ENCODE measurements around the gene ACACB. TPM values are rescaled to one million over a fixed set of nuclear protein-coding genes. Genes with fewer than 3 reads are reported as not detected.

Gene ACACB
- total and polyA plus RNA-seq, 2 donors (not counting 3 experiments of a cell fraction or from before 2014, with no cell fraction given), result 1.3 to 5.7 TPM

DNA sequence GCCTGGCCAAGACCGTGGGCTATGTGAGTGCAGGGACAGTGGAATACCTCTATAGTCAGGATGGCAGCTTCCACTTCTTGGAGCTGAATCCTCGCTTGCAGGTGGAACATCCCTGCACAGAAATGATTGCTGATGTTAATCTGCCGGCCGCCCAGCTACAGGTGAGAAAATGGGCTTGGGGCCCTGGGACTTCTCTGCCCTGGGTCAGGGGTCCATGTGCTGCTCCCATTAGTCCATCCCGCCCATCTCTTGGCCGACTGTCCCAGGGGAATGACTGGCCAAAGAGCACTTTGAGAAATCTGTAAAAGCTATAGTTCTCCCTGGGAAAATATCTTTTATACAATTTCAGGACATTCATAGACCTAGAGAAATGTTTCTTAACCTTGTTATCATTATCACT, 63.5 kb downstream of the ACACB start:
- H3K27ac ChIP-seq (ENCODE audit: insufficient read depth, low read depth, low read length), result no peak overlapping the region
- no peaks in the 10 kb centered on the region for H3K9me3 ChIP-seq (replicated peaks; ENCODE audit: control insufficient read depth, insufficient read depth, low read length)
- H2AFZ ChIP-seq (ENCODE audit: low read depth, low read length), result no peak overlapping the region
- no peaks in the 10 kb centered on the region for H3K9me1 ChIP-seq (replicated peaks; ENCODE audit: control insufficient read depth, extremely low read depth, insufficient read depth, low read length)
- ChIA-PET POLR2A (no interaction called here), CTCF (no interaction called here)
- DNase-seq (ENCODE audit: low read depth, low spot score), result no peak
- H3K4me3 ChIP-seq (replicated peaks in 1 of 3; ENCODE audit: insufficient read depth in 1 of 3, low read depth in 1 of 3, low read length in 3 of 3), result no peak overlapping the region
- no peaks in the 10 kb centered on the region for H3K27me3 ChIP-seq (ENCODE audit: control insufficient read depth in 2 of 2, insufficient read depth in 2 of 2, low read length in 2 of 2)
- no peak overlapping the region for H3K4me2 ChIP-seq (ENCODE audit: insufficient read depth, low read length)
- no peaks in the 10 kb centered on the region for H4K20me1 ChIP-seq (replicated peaks; ENCODE audit: control insufficient read depth, extremely low read depth, insufficient read depth, low read length)
- BruUV-seq (replicated peaks), result no TSS peak
- no peak overlapping the region for H3K9ac ChIP-seq (replicated peaks; ENCODE audit: extremely low read depth, insufficient read depth, low read length)
- H3K79me2 ChIP-seq (ENCODE audit: control insufficient read depth, insufficient read depth, low read length), result no peaks in the 10 kb centered on the region
- no peaks in the 10 kb centered on the region for H3K36me3 ChIP-seq (ENCODE audit: control insufficient read depth in 2 of 2, extremely low read depth in 1 of 2, insufficient read depth in 2 of 2, low read length in 2 of 2)
- TF ChIP-seq, protein P1, sequence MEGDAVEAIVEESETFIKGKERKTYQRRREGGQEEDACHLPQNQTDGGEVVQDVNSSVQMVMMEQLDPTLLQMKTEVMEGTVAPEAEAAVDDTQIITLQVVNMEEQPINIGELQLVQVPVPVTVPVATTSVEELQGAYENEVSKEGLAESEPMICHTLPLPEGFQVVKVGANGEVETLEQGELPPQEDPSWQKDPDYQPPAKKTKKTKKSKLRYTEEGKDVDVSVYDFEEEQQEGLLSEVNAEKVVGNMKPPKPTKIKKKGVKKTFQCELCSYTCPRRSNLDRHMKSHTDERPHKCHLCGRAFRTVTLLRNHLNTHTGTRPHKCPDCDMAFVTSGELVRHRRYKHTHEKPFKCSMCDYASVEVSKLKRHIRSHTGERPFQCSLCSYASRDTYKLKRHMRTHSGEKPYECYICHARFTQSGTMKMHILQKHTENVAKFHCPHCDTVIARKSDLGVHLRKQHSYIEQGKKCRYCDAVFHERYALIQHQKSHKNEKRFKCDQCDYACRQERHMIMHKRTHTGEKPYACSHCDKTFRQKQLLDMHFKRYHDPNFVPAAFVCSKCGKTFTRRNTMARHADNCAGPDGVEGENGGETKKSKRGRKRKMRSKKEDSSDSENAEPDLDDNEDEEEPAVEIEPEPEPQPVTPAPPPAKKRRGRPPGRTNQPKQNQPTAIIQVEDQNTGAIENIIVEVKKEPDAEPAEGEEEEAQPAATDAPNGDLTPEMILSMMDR (IDR thresholded peaks at IDR 0.05; ENCODE audit: extremely low read depth in 1 of 2, insufficient read depth in 1 of 2, low read depth in 1 of 2, low read length in 2 of 2), result no peak
- TF ChIP-seq JUN (IDR thresholded peaks at IDR 0.05; ENCODE audit: borderline replicate concordance, insufficient read depth, insufficient read length, low read depth), result no peak
- TF ChIP-seq EZH2 (IDR thresholded peaks at IDR 0.05; ENCODE audit: borderline replicate concordance, low read depth, low read length, severe bottlenecking), result no peak
- no peak for TF ChIP-seq FOS (IDR thresholded peaks at IDR 0.05; ENCODE audit: borderline replicate concordance, insufficient read depth, low read length)
- no peaks in the 10 kb centered on the region for H3K4me1 ChIP-seq (ENCODE audit: control insufficient read depth, extremely low read depth, insufficient read depth, low read length)
- dilution Hi-C loops (cut with MboI; ENCODE audit: extremely low pct_ligation_motif_present, low sequenced_read_pairs), result no loop called here
- intact Hi-C loops (cut with micrococcal nuclease), result no loop called here
- FAIRE-seq, result no peak

DNA sequence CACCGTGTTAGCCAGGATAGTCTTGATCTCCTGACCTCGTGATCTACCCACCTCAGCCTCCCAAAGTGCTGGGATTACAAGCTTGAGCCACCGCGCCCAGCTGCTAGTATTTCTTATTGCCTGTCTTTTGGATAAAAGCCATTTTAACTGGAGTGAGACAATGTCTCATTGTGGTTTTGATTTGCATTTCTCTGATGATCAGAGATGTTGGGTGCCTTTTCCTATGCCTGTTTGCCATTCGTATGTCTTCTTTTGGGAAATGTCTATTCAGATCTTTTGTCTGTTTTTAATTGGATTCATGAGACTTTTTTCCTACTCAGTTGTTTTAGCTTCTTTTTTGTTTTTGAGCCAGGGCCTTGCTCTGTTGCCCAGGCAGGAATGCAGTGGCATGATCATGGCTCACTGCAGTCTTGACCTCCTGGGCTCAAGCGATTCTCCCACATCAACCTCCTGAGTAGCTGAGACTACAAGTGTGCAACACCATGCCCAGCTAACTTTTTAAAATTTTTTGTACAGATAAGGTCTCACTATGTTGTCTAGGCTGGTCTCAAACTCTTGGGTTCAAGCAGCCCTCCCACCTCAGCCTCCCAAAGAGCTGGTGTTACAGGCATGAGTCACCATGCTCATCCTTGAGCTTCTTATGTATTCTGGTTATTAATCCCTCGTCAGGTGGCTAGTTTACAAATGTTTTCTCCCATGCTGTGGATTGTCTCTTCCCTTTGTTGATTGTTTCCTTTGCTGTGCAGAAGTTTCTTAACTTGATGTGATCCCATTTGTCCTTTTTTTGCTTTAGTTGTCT, 65.9 kb downstream of the ACACB start:
- ChIA-PET POLR2A (no interaction called here), CTCF (interaction anchor here (1.0 kb wide), 1 partner anchor 70 kb away, joined by 3 read pairs; no protein-coding TSS in a partner anchor)
- FAIRE-seq, result no peak
- Histone ChIP-seq H3K4me1 (ENCODE audit: control insufficient read depth, extremely low read depth, insufficient read depth, low read length) (no peaks in the 10 kb centered on the region), H3K9ac (replicated peaks; ENCODE audit: extremely low read depth, insufficient read depth, low read length) (no peak overlapping the region), H2AFZ (ENCODE audit: low read depth, low read length) (no peak overlapping the region), H3K4me3 (replicated peaks in 1 of 3; ENCODE audit: insufficient read depth in 1 of 3, low read depth in 1 of 3, low read length in 3 of 3) (no peak overlapping the region), H3K27me3 (ENCODE audit: control insufficient read depth in 2 of 2, insufficient read depth in 2 of 2, low read length in 2 of 2) (no peaks in the 10 kb centered on the region), H3K27ac (ENCODE audit: insufficient read depth, low read depth, low read length) (no peak overlapping the region), H3K9me1 (replicated peaks; ENCODE audit: control insufficient read depth, extremely low read depth, insufficient read depth, low read length) (no peaks in the 10 kb centered on the region), H3K9me3 (replicated peaks; ENCODE audit: control insufficient read depth, insufficient read depth, low read length) (no peaks in the 10 kb centered on the region), H4K20me1 (replicated peaks; ENCODE audit: control insufficient read depth, extremely low read depth, insufficient read depth, low read length) (no peaks in the 10 kb centered on the region), H3K4me2 (ENCODE audit: insufficient read depth, low read length) (no peak overlapping the region), H3K36me3 (ENCODE audit: control insufficient read depth in 2 of 2, extremely low read depth in 1 of 2, insufficient read depth in 2 of 2, low read length in 2 of 2) (no peaks in the 10 kb centered on the region), H3K79me2 (ENCODE audit: control insufficient read depth, insufficient read depth, low read length) (no peaks in the 10 kb centered on the region)
- dilution Hi-C loops (cut with MboI; ENCODE audit: extremely low pct_ligation_motif_present, low sequenced_read_pairs) (no loop called here), intact Hi-C loops (cut with micrococcal nuclease) (no loop called here)
- TF ChIP-seq JUN (IDR thresholded peaks at IDR 0.05; ENCODE audit: borderline replicate concordance, insufficient read depth, insufficient read length, low read depth), result no peak
- TF ChIP-seq GATA2 (IDR thresholded peaks at IDR 0.05; ENCODE audit: insufficient read depth, insufficient read length, low read depth, low read length), result no peak
- no peak for TF ChIP-seq EZH2 (IDR thresholded peaks at IDR 0.05; ENCODE audit: borderline replicate concordance, low read depth, low read length, severe bottlenecking)
- TF ChIP-seq POLR2AphosphoS5 (IDR thresholded peaks at IDR 0.05; ENCODE audit: insufficient read depth, low read depth, low read length), result no peak
- TF ChIP-seq POLR2A (IDR thresholded peaks at IDR 0.05; ENCODE audit: low read depth, low read length), result no peak
- TF ChIP-seq MAX (IDR thresholded peaks at IDR 0.05; ENCODE audit: insufficient read depth, insufficient read length), result no peak
- no peak for TF ChIP-seq MYC (IDR thresholded peaks at IDR 0.05; ENCODE audit: low read depth, low read length)
- TF ChIP-seq FOS (IDR thresholded peaks at IDR 0.05; ENCODE audit: borderline replicate concordance, insufficient read depth, low read length), result no peak
- TF ChIP-seq, protein P1 (IDR thresholded peaks at IDR 0.05; ENCODE audit: extremely low read depth in 1 of 2, insufficient read depth in 1 of 2, low read depth in 1 of 2, low read length in 2 of 2), result no peak
- BruUV-seq (replicated peaks), result no TSS peak
- DNase-seq (ENCODE audit: low read depth, low spot score), result no peak

All from endothelial cell of umbilical vein (primary cell).